ENCODE data around the gene VHLL.
"Not testable (repeated sequence)": the region's sequence is repeated elsewhere in the genome, so short reads cannot be mapped to it uniquely, and the experiment has no call there.

VHLL gene

GRCh38 chr1:156298852-156299357, at the start of gene VHLL:
VHLL (minus strand) TSS chr1:156299307; CDS start chr1:156299189, 118 bp downstream.
- DNase-seq = no peak

- no peak for DNase-seq
Observed at GRCh38 chr1:156347331-156347730, 48.2 kb upstream of the VHLL start.

GRCh38 chr1:156346636-156347035, 47.5 kb upstream of the VHLL start:
- DNase-seq = no peak

- DNase-seq = not testable (repeated sequence)
Observed at GRCh38 chr1:156346035-156346434, 46.9 kb upstream of the VHLL start.

- no peak for DNase-seq
Observed at GRCh38 chr1:156344409-156344808, 45.3 kb upstream of the VHLL start.

GRCh38 chr1:156342166-156342955, 43.3 kb upstream of the VHLL start:
- DNase-seq = no peak

GRCh38 chr1:156338180-156338976, 39.3 kb upstream of the VHLL start, which contains the start of the genes CCT3 and TSACC:
CCT3 (minus strand) TSS chr1:156338292; CDS start chr1:156338184, 108 bp downstream.
TSACC (plus strand) TSS chr1:156338526; CDS start chr1:156339758, 1,232 bp downstream.
- peak; percentile 88 to 89 for DNase-seq

GRCh38 chr1:156337888-156338179, 38.7 kb upstream of the VHLL start:
- no peak for DNase-seq

GRCh38 chr1:156337052-156337887, 38.2 kb upstream of the VHLL start:
- no peak for DNase-seq

GRCh38 chr1:156336242-156336641, 37.1 kb upstream of the VHLL start:
- no peak for DNase-seq

GRCh38 chr1:156323179-156323578, 24.1 kb upstream of the VHLL start:
- not testable (repeated sequence) for DNase-seq

- no peak for DNase-seq
Observed at GRCh38 chr1:156320560-156320959, 21.5 kb upstream of the VHLL start.

GRCh38 chr1:156319664-156320063, 20.6 kb upstream of the VHLL start:
- DNase-seq = no peak

GRCh38 chr1:156316909-156317308, 17.8 kb upstream of the VHLL start:
- DNase-seq = no peak

- DNase-seq = no peak
Observed at GRCh38 chr1:156310962-156311361, 11.9 kb upstream of the VHLL start.

GRCh38 chr1:156308078-156308477, 9.0 kb upstream of the VHLL start:
- no peak for DNase-seq

- no peak for DNase-seq
Observed at GRCh38 chr1:156305215-156305614, 6.1 kb upstream of the VHLL start.

GRCh38 chr1:156303241-156303640, 4.1 kb upstream of the VHLL start:
- DNase-seq = no peak

- peak in 1 of 2 experiments; percentile 1 for DNase-seq
Observed at GRCh38 chr1:156295391-156295947, 3.6 kb downstream of the VHLL start, which contains the start of gene GLMP. GLMP (minus strand) TSS chr1:156295679; CDS start chr1:156295645, 34 bp downstream.

GRCh38 chr1:156293895-156294294, 5.2 kb downstream of the VHLL start:
- DNase-seq = no peak

GRCh38 chr1:156293098-156293434, 6.0 kb downstream of the VHLL start:
- no peak for DNase-seq

All from cerebellar nuclear complex (tissue), 1 donor.